OCI-M2 (cell line): ENCODE measurements around the gene TOP1.
"Not testable (repeated sequence)": the region's sequence is repeated elsewhere in the genome, so short reads cannot be mapped to it uniquely, and the experiment has no call there.

ENCODE experiments used
- DNase-seq: peaks from one replicate; lab custom pipeline; 2025; ENCODE audit not compliant: unreplicated experiment; lab: John Stamatoyannopoulos, UW

Gene TOP1

DNA sequence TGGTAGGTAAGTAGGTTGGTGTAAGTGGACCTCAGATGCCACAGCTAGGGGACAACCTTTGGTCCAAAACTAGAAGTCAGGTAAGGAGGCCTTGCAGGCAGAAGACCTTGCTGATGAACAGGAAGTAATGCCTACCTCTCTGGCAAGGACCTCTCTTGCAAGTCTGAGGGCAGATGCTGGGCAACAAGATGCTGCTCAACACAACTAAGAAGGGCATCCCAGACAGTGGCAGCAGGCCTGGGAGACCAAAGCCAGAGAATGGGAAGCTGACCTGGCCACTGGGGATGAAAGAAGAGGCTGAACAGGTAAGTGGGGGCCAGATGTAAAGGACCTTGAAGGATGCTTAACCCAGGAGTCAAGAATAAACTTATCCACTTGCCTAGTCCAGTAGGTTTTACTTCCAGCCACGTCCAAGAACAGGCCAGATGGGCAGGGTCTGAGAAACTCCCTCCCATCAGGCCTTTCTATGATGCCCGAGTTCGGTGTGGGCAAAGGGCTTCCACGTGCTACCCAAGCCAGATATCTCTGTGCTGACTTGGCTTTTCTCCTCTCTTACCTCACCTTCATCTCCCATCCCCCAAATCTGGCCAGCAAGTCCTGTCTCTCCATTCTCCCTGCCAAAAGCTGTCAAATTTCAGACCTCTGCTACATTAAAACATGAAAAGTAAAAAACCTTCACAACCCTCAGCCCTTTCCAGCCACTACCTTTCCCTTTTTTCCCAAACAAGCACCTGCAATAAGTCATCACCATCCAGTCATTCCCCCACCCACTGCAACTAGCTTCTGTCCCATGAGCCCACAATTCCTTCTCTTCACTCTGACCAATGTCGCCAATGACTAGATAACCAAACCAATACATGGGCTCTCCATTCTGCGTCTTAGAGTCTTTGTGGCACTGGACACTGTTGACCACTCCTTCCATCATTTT lies 97.2 kb downstream of the TOP1 start:
- no peak for DNase-seq

DNA sequence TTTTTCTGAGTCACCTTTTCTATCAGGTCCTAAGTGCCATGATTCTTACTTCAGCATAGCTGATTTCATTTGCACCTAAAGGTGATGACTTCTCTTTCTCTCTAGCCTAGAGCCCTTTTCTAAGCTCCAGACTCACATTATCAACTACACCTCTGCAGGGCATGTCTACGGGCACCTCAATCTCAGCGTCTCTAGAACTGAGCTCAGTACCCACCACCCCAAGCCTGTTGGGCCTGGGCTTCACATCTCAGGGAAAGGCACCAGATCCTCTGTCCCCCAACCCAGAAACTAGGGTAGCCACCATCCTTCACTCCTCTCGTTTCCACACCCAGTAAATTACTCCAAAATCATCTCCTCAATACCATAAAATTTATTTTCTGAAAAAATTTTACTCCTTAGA lies 98.1 kb downstream of the TOP1 start:
- DNase-seq = no peak

DNA sequence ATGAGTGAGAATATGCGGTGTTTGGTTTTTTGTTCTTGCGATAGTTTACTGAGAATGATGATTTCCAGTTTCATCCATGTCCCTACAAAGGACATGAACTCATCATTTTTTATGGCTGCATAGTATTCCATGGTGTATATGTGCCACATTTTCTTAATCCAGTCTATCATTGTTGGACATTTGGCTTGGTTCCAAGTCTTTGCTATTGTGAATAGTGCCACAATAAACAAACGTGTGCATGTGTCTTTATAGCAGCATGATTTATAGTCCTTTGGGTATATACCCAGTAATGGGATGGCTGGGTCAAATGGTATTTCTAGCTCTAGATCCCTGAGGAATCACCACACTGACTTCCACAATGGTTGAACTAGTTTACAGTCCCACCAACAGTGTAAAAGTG lies 99.7 kb downstream of the TOP1 start:
- not testable (repeated sequence) for DNase-seq

DNA sequence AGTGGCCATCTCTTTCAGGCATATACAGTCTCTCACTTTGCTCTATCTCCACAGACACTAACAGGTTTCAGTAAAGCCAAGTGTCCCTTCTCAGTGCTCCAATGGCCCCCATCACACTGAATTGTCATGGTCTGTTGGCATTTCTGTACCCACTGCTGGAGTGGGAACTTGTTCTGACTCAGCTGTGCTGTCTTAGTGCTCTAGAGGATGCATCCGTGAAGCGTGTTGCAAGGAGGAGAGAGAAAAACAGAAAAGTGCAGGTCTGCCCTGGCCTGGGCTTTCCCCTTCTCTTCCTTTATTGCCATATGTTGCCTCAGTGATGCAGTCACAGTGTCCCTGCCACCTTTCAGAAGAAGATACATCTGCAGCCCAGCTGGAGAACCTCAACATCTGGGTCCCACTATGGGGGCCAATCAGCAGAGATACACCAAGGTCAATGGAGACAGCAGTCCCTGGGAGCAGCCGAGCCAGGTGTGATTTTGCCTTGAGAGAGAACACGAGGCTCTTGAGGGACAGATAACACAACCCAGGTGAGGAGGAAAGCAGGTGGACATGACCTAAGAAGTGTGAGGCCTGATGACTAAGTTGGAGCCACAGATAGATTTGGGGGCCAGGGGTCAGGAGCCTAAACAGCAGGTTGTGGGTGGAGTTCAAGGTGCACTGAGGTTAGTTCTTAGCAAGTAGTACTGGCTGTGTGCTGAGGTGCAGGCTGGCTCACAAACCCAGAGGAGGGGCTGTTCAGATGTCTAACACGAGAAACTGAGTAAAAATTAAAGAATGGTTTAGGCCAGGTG lies 103.2 kb downstream of the TOP1 start:
- no peak for DNase-seq

DNA sequence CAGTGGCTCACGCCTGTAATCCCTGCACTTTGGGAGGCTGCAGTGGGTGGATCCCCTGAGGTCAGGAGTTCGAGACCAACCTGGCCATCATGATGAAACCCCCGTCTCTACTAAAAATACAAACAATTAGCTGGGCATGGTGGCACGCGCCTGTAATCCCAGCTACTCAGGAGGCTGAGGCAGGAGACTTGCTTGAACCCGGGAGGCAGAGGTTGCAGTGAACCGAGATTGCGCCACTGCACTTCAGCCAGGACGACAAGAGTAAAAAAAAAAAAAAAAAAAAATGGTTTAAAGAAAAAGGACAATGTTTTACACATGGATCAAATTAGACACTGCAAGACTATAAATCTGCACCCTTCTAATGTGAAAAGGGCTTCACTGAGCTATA lies 103.8 kb downstream of the TOP1 start:
- not testable (repeated sequence) for DNase-seq

DNA sequence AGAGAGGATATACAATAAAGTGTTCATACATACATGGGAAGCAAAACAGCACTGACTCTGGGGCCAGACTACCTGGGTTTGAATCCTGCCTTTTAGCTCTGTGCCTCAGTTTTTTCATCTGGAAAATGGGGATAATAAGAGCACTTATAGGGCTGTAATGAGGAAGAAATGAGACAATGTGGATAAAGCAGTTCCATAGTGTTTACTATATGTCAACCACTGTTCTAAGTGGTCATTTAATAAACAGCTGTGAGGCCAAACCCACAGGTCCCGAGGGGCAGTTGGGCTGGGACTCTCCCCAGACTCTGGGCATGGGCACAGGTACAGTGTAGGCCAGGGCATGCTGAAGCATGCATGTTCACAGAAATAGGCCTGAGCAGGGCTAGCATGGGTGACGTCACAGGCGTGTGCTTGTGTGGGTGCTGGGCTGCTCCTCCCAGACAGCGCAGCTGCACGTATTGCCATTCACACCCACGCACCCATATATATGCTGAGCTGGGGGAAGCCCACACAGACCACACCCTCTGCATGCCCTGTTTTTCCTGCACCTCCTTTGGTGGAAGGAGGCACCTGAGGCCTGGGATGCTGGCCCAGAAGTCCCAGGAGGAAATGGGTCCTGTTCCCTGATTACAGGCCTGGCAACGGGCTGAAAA lies 105.2 kb downstream of the TOP1 start:
- DNase-seq = no peak

DNA sequence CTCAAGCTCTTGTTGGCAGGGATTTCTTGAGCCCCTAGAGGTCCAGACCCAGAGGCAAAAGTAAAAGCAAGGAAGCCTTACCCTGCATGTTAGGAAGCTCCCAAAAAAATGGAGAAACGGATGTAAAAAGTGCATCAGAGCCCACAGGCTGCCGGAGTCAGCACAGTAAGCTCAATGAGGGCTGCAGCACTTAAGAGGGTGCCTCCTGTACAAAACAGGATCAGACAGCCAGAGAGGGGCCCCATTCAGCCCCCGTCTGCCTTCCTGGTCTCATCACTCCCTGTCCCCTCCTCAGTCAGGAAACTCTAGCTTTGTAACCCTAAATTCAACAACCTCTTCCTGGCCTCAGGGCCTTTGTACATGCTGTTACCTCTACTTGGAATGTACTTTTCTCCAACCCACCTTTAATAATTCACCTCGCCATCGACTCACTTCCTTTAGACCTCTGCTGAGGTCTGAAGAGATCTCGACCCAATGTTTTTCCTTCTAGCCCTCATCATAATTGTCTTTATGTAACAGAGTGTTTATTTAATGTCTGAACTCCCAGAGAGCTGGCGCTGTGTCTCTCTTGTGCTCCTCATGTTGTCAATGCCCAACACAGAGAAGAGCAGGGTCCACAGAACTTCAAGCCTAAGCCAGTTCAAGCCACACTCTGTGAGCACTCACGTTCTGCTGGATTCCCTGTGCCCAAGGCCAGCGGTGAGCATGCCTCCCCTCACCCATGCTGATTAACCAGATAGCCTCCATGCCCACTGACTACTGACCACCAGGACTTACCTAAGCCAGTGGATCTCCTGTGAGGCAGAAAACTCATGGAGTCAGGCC lies 106.0 kb downstream of the TOP1 start:
- no peak for DNase-seq

DNA sequence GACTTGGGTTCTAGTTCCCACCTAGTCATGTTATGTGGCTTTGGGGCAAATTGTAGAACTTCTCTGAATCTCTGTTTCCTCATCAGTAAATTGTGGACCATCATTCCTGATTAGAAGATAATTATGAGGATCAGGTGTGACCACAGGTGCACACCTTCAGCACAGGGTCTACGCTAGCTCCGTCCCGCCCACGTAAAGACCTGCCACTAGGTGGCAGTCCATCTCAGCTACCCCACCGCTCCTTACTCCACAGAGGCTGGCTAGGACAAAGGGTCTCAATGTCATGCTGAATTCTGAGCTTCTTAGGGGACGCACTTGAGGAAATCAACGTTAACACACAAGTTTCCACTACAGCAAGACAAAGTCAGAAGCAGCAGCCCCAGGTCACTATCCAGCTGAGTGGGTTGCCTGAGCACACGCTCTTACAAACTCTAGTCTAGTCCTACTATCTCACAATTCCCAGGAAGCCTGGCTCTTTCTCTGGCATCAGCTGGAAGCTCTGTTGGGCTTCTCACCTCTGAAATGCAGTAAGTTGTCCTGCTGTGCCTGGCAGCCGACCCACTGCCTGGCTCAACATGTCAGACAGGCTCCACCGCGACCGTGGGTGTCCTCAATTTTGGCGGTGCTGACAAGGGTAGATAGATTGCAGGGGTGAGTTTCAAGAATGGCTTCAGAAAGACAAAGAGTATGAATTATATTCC lies 106.7 kb downstream of the TOP1 start:
- DNase-seq = peak; percentile 15

DNA sequence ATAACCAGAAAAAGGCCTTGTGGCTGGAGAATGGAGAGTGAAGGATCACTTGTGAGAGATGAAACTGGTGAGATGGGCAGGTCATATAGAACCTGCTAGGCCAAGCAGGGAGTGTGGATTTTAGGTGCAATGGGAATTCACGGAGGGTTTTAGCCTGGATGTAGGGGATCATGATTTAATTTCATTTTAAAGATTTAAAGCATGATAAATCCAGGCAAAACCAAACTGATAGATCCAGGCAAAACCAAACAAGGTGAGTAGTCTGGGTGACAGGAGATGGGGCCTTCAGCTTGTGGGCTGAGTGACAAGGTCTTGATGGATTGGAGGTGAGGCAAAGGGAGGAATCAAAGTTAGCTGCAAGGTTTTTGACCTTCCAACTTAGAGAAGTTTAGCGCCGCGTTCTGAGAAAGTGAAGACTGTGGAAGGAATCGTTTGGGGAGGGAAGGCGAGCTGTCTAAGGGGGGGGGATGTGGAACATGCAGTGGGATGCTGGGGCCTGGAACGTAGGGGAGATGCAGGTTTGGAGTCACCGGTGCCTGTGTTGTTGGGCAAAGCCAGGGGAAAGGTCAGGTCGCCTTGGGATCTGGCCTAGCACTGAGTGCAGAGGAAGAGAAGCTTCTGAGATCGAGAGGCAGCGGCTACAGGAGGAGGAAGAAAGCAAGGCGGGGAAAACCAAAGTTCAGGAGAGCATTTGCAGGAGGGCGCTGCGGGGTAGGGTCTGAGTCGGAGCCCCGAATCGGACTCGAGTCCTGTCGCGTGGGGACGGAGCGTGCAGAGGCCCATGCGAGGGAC lies 107.5 kb downstream of the TOP1 start:
- DNase-seq = no peak

DNA sequence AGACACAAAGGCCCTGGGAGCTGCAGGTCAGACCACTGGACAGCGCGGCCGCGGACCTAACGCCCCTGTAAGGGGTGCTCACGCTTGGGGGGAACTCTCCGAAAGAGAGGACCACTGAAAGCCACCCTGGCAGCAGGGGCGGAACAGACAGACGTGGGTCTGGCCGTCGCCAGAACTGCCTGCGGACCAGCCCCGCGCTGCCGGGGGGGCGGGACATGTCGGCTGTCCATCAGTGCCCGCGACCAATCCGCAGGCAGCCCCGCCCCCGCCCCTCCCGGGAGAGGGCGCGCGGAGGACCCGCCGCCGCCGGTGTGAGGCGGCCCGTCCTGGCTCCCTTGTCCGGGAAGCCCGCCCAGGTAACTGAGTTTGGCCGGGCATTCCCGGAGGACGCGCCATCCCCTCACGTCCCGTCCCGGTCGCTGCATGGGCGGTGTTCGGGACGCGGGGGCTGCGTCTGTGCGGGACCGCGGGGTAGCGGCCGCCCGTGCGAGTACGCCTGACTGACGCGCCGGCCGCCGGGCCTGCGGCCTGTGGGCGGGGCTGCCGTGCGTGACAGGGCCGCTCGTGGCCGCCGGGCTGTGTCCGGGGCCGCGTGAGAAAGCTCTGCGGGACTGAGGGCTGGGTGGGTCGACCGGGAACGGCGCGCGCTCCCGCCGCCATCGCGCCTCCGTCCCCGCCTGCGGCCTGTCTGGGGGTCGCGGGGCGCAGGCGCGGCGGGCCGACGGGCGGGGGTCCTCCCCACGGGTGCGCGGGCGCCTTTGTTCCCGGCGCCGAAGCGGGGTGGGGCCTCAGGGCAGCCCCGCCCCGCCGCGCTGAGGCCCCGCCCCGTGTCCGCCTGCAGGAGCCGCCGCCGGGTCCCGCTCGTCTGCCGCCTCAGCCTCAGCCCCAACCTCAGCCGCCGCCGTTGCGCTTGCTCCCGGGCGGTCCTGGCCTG lies 108.3 kb downstream of the TOP1 start, which contains the start of gene PLCG1:
Gene PLCG1 (plus strand): TSS at position 864 of the 934 bp plus-strand sequence. CDS start 99 bp downstream, outside the sequence.
- peak; percentile 42 for DNase-seq

DNA sequence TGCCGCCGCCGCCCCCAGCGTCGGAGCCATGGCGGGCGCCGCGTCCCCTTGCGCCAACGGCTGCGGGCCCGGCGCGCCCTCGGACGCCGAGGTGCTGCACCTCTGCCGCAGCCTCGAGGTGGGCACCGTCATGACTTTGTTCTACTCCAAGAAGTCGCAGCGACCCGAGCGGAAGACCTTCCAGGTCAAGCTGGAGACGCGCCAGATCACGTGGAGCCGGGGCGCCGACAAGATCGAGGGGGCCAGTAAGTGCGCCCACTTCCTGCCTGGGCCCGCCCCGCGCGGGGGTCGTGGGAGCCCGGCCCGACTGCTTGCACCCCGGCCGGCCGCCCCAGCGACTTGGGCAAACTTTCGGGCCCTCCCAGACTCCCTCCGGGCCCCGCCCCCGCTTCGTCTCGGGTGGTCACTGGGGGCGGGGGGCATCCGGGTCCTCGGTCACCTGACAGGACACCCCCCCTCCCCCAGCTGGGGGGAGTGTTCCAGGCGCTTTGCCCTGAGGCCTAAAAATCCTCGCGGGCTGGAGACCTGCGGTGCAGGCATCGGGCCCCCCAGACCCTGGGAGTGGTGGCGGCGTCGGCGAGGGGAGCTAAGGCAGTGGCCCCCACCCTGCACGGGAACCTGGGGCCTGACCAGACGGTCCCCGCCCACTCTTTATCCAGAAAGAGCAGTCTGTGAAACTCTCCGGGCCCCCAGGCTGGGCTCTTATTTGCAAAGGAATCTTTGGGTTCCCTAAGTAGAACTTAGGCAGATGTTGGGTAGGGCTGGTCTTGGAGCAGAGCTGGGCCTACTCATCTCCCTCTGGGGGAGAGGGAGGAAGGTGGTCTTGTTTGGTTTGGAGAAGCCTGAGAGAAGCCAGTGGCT lies 109.2 kb downstream of the TOP1 start:
- peak; percentile 52 for DNase-seq

DNA sequence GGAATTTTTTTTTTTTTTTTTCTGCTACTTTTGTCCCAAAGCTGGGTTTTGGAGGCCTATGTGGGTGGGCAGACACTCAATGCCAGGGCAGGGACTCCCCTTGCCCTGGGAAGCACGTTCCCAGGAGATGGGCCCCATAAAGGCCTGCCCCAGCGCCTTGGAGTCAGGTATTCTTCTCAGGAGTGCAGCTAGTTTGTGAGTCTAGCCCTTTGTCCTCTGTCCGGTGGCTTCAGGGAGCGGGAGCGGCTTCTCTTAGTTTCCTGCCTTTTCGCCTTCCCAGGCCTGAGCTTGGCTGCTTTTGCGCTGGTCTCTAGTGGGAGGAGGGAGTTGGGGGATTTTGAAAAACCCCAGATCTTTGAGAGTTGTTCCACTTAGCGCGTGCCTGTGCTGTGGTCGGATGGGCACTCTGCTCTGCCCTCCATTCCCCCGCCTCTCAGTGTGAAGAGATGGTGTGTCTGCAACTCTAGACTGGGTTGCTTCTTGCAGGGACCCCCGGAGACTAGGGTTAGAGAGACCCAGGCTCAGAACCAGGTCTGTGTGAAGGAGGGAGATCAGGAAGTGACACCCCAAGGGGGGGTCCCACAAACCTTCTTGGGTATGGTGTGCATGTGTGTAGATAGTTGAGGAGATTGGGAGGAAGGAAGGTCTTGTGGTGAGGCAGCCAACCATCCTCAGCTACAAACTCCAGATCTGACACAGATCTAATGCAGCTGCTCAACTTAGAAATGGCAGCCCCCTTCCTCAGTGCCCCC lies 110.0 kb downstream of the TOP1 start:
- no peak for DNase-seq

DNA sequence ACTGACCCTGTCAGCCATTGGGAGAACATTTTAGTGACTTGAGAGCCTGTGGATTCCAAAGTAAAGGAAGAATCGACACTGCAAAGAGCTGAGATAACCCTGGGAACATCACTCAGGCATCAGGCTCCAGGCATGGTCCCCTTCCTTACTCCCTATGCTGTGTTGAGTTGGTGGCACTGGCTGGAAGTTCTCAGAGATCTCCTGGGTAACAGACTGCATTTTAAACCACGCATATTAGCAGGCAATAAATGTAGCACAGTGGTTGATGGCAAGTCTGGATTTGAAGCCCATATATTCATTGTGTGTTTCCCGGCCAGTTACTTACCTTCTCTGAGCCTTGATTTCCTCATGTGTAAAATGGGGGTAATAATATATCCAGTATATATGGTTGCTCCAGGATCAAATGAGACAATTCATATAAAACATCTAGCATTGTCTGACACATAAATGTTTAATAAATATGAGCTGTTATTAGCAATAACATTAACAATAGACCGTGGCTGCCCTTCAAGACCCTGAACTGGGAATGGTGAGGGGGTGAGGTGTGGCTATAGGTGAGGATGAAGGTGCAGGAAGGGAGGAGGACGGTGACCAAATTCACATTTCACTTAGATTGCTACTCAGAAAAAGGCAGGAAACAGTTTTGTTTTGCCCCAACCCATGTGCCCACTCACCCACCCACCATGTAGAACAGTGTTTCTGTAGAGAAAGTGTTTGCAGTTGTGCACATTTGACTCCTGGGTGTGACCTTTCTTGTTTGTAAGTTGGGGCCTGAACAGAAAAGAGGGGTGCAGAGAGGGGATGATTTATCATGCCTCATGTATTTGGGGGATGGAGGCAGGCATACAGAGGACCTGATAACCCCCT lies 110.8 kb downstream of the TOP1 start:
- DNase-seq = no peak

DNA sequence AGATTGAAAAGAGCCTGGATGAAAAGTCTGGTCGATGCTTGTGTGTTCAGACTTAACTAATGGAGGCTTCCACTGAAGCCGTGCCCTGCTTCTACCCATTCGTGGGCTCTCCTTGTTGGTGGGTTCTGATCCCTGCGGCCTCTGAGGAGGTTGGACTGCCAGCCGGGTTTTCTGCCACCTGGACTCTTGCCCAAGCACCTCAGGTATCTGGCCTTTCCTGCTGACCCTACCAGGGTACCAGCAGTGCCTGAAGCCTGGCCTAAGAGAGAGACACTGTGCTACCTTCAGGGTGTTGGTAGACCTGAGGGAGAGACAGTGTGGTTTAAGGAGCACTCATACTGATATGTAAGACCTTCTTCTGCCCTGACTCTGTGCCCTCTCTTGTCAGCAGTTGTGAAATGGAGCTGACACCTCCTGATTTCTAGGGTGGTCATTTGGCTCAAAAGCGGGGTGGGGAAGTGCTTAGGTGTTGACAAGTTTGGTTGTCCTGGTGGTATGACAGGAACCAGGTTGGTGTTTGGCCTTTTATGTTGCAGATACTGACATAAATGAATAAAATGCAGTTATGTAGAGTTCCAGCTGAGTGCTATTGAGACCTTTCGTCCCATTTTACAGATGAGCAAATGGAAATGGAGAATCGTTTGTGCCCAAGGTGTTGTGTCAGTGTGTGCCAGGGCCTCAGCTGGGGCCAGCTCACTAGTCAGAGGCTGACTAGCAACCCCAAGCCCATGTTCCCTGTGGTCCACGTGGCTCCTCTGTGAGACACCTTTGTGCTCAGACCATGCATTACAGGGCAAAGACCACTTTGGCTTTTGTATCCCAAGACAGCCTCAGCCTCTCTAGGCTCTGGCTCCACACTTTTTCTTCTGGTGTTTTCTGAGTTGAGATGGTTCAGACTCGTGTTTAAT lies 111.9 kb downstream of the TOP1 start:
- DNase-seq = no peak
